CD14-positive monocyte (primary cell): ENCODE measurements around the gene PTPN20. TPM values are rescaled to one million over a fixed set of nuclear protein-coding genes. Genes with fewer than 3 reads are reported as not detected.

Experiments used
- DNase-seq, 3 donors: peaks; one replicate each; pipeline ENCODE4 v3.0.0-alpha.2; 2011 to 2022
- H2AFZ ChIP-seq: 2 replicates; pipeline ENCODE4 v1.6.0; 2012; ENCODE audit warnings: mild to moderate bottlenecking, low read depth, low read length, inconsistent platforms; ENCODE audit not compliant: insufficient read depth, poor library complexity, severe bottlenecking
- H3K27ac ChIP-seq, 2 donors: 1 replicate in 1 of 2; 2 replicates in 1 of 2; pipeline ENCODE4 v1.5.1; 2012 to 2013; ENCODE audit warnings: low read length in 2 of 2, control low read depth in 1 of 2, inconsistent platforms in 1 of 2, low read depth in 1 of 2, mild to moderate bottlenecking in 1 of 2
- H3K27me3 ChIP-seq, 2 donors: one replicate each; pipeline versions ENCODE4 v1.6.0 to v1.6.1; 2011 to 2013; ENCODE audit warnings: low read length in 2 of 2; ENCODE audit not compliant: control insufficient read depth in 2 of 2, insufficient read depth in 2 of 2
- H3K36me3 ChIP-seq, 2 donors: replicated peaks in 1 of 2; 1 replicate in 1 of 2; 2 replicates in 1 of 2; pipeline versions ENCODE4 v1.5.1 to v1.6.1; 2012 to 2013; ENCODE audit warnings: low read length in 2 of 2, control low read depth in 1 of 2, inconsistent platforms in 1 of 2, mild to moderate bottlenecking in 1 of 2; ENCODE audit not compliant: insufficient read depth in 2 of 2, control insufficient read depth in 1 of 2
- H3K4me1 ChIP-seq, 2 donors: 1 replicate in 1 of 2; 2 replicates in 1 of 2; pipeline versions ENCODE4 v1.5.1 to v1.6.1; 2012 to 2013; ENCODE audit warnings: low read length in 2 of 2, control low read depth in 1 of 2, inconsistent platforms in 1 of 2, mild to moderate bottlenecking in 1 of 2, moderate library complexity in 1 of 2; ENCODE audit not compliant: insufficient read depth in 2 of 2, control insufficient read depth in 1 of 2
- H3K4me2 ChIP-seq: replicated peaks from 2 replicates; pipeline ENCODE3; 2012; ENCODE audit warnings: low read length, moderate library complexity, mild to moderate bottlenecking; ENCODE audit not compliant: poor library complexity, severe bottlenecking; ENCODE audit errors: extremely low read depth
- H3K4me3 ChIP-seq, 3 experiments: fragments of 200-600 bp in 1 of 3; sonication (generic) in 1 of 3; replicated peaks in 1 of 3; 1 replicate in 2 of 3; 2 replicates in 1 of 3; pipeline ENCODE4 v1.5.1; 2011 to 2013; ENCODE audit warnings: low read length in 3 of 3, mild to moderate bottlenecking in 3 of 3, control low read depth in 2 of 3, low read depth in 2 of 3, inconsistent platforms in 1 of 3, moderate library complexity in 1 of 3
- H3K79me2 ChIP-seq: 2 replicates; pipeline ENCODE4 v1.6.0; 2012; ENCODE audit warnings: mild to moderate bottlenecking, control low read depth, inconsistent platforms, low read length, moderate library complexity; ENCODE audit not compliant: insufficient read depth
- H3K9ac ChIP-seq: 2 replicates; pipeline ENCODE4 v1.6.0; 2017; ENCODE audit warnings: low read length, mild to moderate bottlenecking; ENCODE audit not compliant: insufficient read depth, poor library complexity, severe bottlenecking
- H3K9me3 ChIP-seq, 2 donors: replicated peaks in 1 of 2; 1 replicate in 1 of 2; 2 replicates in 1 of 2; pipeline versions ENCODE4 v1.5.1 to v1.6.1; 2012 to 2013; ENCODE audit warnings: low read length in 2 of 2, control low read depth in 1 of 2; ENCODE audit not compliant: control insufficient read depth in 1 of 2, insufficient read depth in 1 of 2
- H4K20me1 ChIP-seq: 2 replicates; pipeline ENCODE4 v1.6.0; 2012; ENCODE audit warnings: mild to moderate bottlenecking, low read length, control low read depth, moderate library complexity; ENCODE audit not compliant: insufficient read depth
- H3K27ac Mint-ChIP-seq, 7 donors: one replicate each; pipeline ENCODE4 v1.8.0; 2020; ENCODE audit warnings: mild to moderate bottlenecking in 7 of 7, mixed read lengths in 7 of 7, moderate library complexity in 6 of 7, inconsistent platforms in 2 of 7
- H3K27me3 Mint-ChIP-seq, 3 donors: one replicate each; pipeline ENCODE4 v1.8.0; 2021 to 2022; ENCODE audit warnings: low read depth in 3 of 3, mild to moderate bottlenecking in 3 of 3, mixed read lengths in 3 of 3, moderate library complexity in 3 of 3, inconsistent platforms in 1 of 3
- H3K36me3 Mint-ChIP-seq, 2 donors: one replicate each; pipeline ENCODE4 v1.8.0; 2020; ENCODE audit warnings: mixed read lengths in 2 of 2, inconsistent platforms in 1 of 2, mild to moderate bottlenecking in 1 of 2
- H3K4me1 Mint-ChIP-seq: one replicate; pipeline ENCODE4 v1.8.0; 2020; ENCODE audit warnings: mild to moderate bottlenecking, mixed read lengths
- H3K4me3 Mint-ChIP-seq, 2 donors: one replicate each; pipeline ENCODE4 v1.8.0; 2020; ENCODE audit warnings: mild to moderate bottlenecking in 2 of 2, mixed read lengths in 2 of 2, moderate library complexity in 1 of 2
- H3K9me3 Mint-ChIP-seq, 7 donors: one replicate each; pipeline ENCODE4 v1.8.0; 2020 to 2022; ENCODE audit warnings: mixed read lengths in 7 of 7, mild to moderate bottlenecking in 6 of 7, moderate library complexity in 6 of 7, inconsistent platforms in 2 of 7
- WGBS: methylation state at CpG from one replicate; pipeline ENCODE4 v1.1.5; 2013; ENCODE audit warnings: missing lambda C conversion rate; ENCODE audit not compliant: insufficient coverage; 5-methylcytosine and 5-hydroxymethylcytosine counted together
- intact Hi-C, 2 donors: fragments of 100-400 bp; cut with micrococcal nuclease; formaldehyde crosslinking; loops; one replicate each; pipeline versions ENCODE4 v1.15.0 to v1.15.1; 2023
- polyA plus RNA-seq, 3 donors: library from polyadenylated mRNA; depleted of rRNA in 1 of 3; unstranded in 2 of 3; stranded (reverse) in 1 of 3; fragments of 300-500 nt in 2 of 3; fragments of >200 nt in 1 of 3; fragmentation: Illumina TruSeq in 2 of 3; gene quantifications; 1 replicate in 2 of 3; 2 replicates in 1 of 3; pipeline ENCODE4 v1.2.3, GENCODE V29; 2012 to 2021
- TF ChIP-seq, protein P1 (sequence below): fragments of 200-600 bp; IDR thresholded peaks from one replicate; pipeline ENCODE4 v1.8.0; 2022; ENCODE audit warnings: antibody characterized with exemption, mild to moderate bottlenecking

Gene PTPN20
- polyA plus RNA-seq, 3 donors, result 0.04 TPM; not detected in 2

DNA sequence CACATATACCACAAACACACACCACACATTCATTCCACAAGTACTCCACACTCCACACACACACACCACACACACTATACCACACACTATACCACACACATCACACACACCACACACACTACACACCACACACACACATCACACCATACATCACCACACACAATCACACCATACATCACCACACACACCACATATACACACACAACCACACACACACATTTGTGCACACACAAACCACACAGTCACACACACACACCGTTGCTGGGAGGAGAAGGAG, 112.8 kb downstream of the PTPN20 start:
- WGBS, result no CpG with 5 or more reads among the region's 1 CpG
- no peaks in the 10 kb centered on the region for H3K79me2 ChIP-seq
- no peaks in the 10 kb centered on the region for H3K27me3 Mint-ChIP-seq
- H3K36me3 ChIP-seq, result no peaks in the 10 kb centered on the region
- no peaks in the 10 kb centered on the region for H3K36me3 Mint-ChIP-seq
- TF ChIP-seq, protein P1, sequence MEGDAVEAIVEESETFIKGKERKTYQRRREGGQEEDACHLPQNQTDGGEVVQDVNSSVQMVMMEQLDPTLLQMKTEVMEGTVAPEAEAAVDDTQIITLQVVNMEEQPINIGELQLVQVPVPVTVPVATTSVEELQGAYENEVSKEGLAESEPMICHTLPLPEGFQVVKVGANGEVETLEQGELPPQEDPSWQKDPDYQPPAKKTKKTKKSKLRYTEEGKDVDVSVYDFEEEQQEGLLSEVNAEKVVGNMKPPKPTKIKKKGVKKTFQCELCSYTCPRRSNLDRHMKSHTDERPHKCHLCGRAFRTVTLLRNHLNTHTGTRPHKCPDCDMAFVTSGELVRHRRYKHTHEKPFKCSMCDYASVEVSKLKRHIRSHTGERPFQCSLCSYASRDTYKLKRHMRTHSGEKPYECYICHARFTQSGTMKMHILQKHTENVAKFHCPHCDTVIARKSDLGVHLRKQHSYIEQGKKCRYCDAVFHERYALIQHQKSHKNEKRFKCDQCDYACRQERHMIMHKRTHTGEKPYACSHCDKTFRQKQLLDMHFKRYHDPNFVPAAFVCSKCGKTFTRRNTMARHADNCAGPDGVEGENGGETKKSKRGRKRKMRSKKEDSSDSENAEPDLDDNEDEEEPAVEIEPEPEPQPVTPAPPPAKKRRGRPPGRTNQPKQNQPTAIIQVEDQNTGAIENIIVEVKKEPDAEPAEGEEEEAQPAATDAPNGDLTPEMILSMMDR, result no peak
- DNase-seq, result no peak
- peaks cover 5 to 7% of the 10 kb centered on the region in 2 donors for H3K4me1 ChIP-seq
- peaks cover 0 to 1% (median 0%) of the 10 kb centered on the region in 7 donors for H3K9me3 Mint-ChIP-seq
- H3K27me3 ChIP-seq, result no peaks in the 10 kb centered on the region
- no peaks in the 10 kb centered on the region for H3K4me1 Mint-ChIP-seq
- no peak overlapping the region for H3K9ac ChIP-seq
- no peak overlapping the region for H2AFZ ChIP-seq
- no peak overlapping the region for H3K27ac ChIP-seq
- no peak overlapping the region for H3K27ac Mint-ChIP-seq
- H4K20me1 ChIP-seq, result no peaks in the 10 kb centered on the region
- no peak overlapping the region for H3K4me2 ChIP-seq
- intact Hi-C loops, result no loop called here
- H3K9me3 ChIP-seq, result no peaks in the 10 kb centered on the region
- H3K4me3 Mint-ChIP-seq, result no peak overlapping the region
- no peak overlapping the region for H3K4me3 ChIP-seq

DNA sequence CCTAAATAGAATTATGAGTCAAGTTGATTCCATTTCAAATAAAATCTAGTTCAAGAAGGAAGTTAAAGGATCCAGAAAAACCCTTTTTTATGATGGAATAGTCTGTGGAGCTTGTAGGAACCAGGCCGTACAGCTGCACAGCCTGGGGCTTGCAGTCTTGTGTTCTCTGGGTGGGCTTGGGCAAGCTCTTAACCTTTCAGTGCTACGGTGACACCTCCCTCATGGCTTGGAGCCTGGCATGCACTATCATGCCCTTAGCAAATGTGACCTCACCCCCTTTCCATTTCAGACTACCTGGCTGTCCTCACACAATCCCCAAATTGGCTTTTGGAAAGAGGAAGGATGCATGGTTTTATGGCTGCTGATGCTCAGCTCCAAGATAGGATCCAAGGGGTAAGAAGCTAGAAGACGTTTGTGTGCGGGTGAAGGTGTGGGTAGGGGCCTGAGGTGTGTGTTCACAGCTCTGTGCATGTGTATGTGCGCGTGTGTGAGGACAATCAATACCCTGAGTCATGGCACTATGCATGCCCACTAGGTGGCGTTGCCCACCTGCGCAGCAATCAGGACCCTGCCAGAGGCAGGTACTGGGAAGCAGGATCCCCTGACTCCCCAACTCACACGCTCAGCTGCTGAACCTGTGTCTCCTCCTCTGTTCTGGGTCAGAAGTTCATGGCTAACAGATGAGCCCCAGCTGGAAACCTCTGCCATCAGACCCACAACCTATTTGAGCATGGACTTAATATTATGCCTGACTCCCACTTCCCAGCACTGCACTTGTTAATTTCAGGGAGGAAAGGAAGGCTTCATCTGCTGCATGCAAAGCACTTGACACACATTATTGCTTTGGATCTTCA, 113.4 kb downstream of the PTPN20 start:
- intact Hi-C loops, result no loop called here
- Histone ChIP-seq H3K4me3 (no peak overlapping the region), H4K20me1 (no peaks in the 10 kb centered on the region), H3K27ac (no peak overlapping the region), H3K4me2 (no peak overlapping the region), H3K9me3 (no peaks in the 10 kb centered on the region), H3K27me3 (no peaks in the 10 kb centered on the region), H3K36me3 (no peaks in the 10 kb centered on the region), H3K9ac (no peak overlapping the region), H3K79me2 (no peaks in the 10 kb centered on the region), H2AFZ (no peak overlapping the region), H3K4me1 (peaks cover 5 to 7% of the 10 kb centered on the region in 2 donors)
- no peaks in the 10 kb centered on the region for H3K4me1 Mint-ChIP-seq
- H3K27ac Mint-ChIP-seq, result no peak overlapping the region
- peak; percentile 25 to 45 (median 43) for DNase-seq
- WGBS, result 36% methylated on average over 4 of the region's 9 CpGs
- no peak overlapping the region for H3K4me3 Mint-ChIP-seq
- TF ChIP-seq, protein P1, result peak; percentile 88
- H3K9me3 Mint-ChIP-seq, result peaks cover 0 to 1% (median 0%) of the 10 kb centered on the region in 7 donors
- H3K36me3 Mint-ChIP-seq, result no peaks in the 10 kb centered on the region
- peaks cover 0 to 2% (median 0%) of the 10 kb centered on the region in 3 donors for H3K27me3 Mint-ChIP-seq
